ENCODE results near the gene ARHGEF38. TPM values are rescaled to one million over a fixed set of nuclear protein-coding genes. Genes with fewer than 3 reads are reported as not detected.

Gene ARHGEF38
- total RNA-seq, 1 experiment from 2014 or later, result 0.15 TPM

DNA sequence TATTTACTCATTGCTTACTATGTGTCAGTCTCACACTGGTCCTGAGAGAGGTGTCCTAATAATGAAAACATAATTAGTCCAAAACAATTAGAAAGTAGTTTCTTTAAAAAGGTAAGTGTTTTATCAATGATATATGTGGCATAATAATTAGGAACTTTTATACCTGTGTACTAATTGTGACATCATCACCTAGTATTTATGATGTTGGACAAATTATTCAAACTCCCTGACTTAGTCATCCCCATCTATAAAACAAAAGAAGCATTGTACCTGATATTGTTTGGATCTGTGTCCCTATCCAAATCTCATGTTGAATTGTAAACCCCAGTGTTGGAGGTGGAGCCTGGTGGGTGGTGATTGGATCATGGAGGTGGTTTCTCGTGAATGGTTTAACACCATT lies 15.8 kb upstream of the ARHGEF38 start:
- Histone ChIP-seq H4K20me1 (ENCODE audit: insufficient read depth) (no peaks in the 10 kb centered on the region), H3K27ac (no peak overlapping the region), H3F3A (ENCODE audit: insufficient read depth, low read depth) (no peaks in the 10 kb centered on the region), H3K4me2 (no peak overlapping the region), H2AFZ (no peak overlapping the region), H3K9me2 (ENCODE audit: insufficient read depth) (no peaks in the 10 kb centered on the region), H3K4me3 (no peak overlapping the region), H3K4me1 (replicated peaks; ENCODE audit: insufficient read depth) (no peaks in the 10 kb centered on the region), H3K79me2 (ENCODE audit: low read depth) (no peaks in the 10 kb centered on the region), H3K36me3 (ENCODE audit: low read depth) (no peaks in the 10 kb centered on the region), H3K27me3 (ENCODE audit: insufficient read depth, low read depth) (no peaks in the 10 kb centered on the region), H3K9me3 (ENCODE audit: insufficient read depth, low read depth) (no peaks in the 10 kb centered on the region)
- no peak for DNase-seq
- intact Hi-C loops (cut with micrococcal nuclease; ENCODE audit: unreplicated experiment), result no loop called here
- TF ChIP-seq, protein P1, sequence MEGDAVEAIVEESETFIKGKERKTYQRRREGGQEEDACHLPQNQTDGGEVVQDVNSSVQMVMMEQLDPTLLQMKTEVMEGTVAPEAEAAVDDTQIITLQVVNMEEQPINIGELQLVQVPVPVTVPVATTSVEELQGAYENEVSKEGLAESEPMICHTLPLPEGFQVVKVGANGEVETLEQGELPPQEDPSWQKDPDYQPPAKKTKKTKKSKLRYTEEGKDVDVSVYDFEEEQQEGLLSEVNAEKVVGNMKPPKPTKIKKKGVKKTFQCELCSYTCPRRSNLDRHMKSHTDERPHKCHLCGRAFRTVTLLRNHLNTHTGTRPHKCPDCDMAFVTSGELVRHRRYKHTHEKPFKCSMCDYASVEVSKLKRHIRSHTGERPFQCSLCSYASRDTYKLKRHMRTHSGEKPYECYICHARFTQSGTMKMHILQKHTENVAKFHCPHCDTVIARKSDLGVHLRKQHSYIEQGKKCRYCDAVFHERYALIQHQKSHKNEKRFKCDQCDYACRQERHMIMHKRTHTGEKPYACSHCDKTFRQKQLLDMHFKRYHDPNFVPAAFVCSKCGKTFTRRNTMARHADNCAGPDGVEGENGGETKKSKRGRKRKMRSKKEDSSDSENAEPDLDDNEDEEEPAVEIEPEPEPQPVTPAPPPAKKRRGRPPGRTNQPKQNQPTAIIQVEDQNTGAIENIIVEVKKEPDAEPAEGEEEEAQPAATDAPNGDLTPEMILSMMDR (conservative IDR thresholded peaks at IDR 0.05), result no peak
- TF ChIP-seq EZH2 (IDR thresholded peaks at IDR 0.05; ENCODE audit: low read depth), result no peak
- CTCF ChIA-PET, result no interaction called here
- BruUV-seq (replicated peaks), result no TSS peak
- POLR2A ChIA-PET (ENCODE audit: unreplicated experiment), result no interaction called here

DNA sequence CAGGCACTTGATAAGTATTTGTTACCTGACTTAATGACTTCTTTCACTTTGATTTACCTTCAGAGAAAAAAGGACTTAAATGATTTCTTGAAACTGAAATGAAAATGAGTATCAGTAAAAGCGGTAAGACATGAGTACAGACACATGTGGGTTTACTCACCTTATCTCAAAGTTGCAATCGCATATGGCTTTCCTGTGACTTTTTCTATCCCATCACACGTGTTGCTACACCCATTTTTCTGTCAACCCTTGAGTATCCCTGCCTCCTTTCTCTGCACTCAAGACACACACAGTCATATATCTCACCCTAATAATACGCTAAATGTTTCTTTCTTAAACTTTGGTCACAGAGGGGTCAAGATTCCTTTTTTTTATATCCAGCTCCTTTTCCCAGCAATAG lies 11.0 kb upstream of the ARHGEF38 start:
- Histone ChIP-seq H3K79me2 (ENCODE audit: low read depth) (no peaks in the 10 kb centered on the region), H3K9me2 (ENCODE audit: insufficient read depth) (no peaks in the 10 kb centered on the region), H2AFZ (no peak overlapping the region), H3K9me3 (ENCODE audit: insufficient read depth, low read depth) (no peaks in the 10 kb centered on the region), H3K27ac (no peak overlapping the region), H3K4me1 (replicated peaks; ENCODE audit: insufficient read depth) (no peaks in the 10 kb centered on the region), H4K20me1 (ENCODE audit: insufficient read depth) (no peaks in the 10 kb centered on the region), H3K4me2 (no peak overlapping the region), H3F3A (ENCODE audit: insufficient read depth, low read depth) (no peaks in the 10 kb centered on the region), H3K27me3 (ENCODE audit: insufficient read depth, low read depth) (no peaks in the 10 kb centered on the region), H3K4me3 (no peak overlapping the region), H3K36me3 (ENCODE audit: low read depth) (no peaks in the 10 kb centered on the region)
- CTCF ChIA-PET, result no interaction called here
- no TSS peak for BruUV-seq (replicated peaks)
- POLR2A ChIA-PET (ENCODE audit: unreplicated experiment), result no interaction called here
- no peak for TF ChIP-seq EZH2 (IDR thresholded peaks at IDR 0.05; ENCODE audit: low read depth)
- TF ChIP-seq, protein P1 (conservative IDR thresholded peaks at IDR 0.05), result no peak
- intact Hi-C loops (cut with micrococcal nuclease; ENCODE audit: unreplicated experiment), result no loop called here
- no peak for DNase-seq

DNA sequence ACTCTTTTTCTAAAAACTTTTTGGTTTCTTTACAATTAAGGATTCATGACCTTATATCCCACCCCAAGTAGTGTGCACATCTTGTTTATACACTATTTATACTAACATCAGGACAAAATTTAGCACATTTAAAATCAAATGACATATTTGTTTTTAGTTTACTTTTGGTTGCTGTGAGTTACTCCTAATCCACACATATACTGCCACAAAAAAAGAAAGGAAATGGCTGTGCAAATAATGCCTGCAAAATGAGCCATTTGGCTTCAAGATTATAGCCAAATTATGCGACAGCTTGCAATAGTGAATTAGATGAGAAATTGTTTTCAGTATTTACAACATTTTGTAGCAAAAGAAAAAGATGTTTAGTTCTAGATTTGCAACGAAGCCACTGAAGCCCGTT lies 10.4 kb upstream of the ARHGEF38 start:
- Histone ChIP-seq H3K9me3 (ENCODE audit: insufficient read depth, low read depth) (no peaks in the 10 kb centered on the region), H3K4me3 (no peak overlapping the region), H2AFZ (no peak overlapping the region), H3K27me3 (ENCODE audit: insufficient read depth, low read depth) (no peaks in the 10 kb centered on the region), H3K79me2 (ENCODE audit: low read depth) (no peaks in the 10 kb centered on the region), H3F3A (ENCODE audit: insufficient read depth, low read depth) (no peaks in the 10 kb centered on the region), H3K4me2 (no peak overlapping the region), H3K4me1 (replicated peaks; ENCODE audit: insufficient read depth) (no peaks in the 10 kb centered on the region), H3K9me2 (ENCODE audit: insufficient read depth) (no peaks in the 10 kb centered on the region), H4K20me1 (ENCODE audit: insufficient read depth) (no peaks in the 10 kb centered on the region), H3K36me3 (ENCODE audit: low read depth) (no peaks in the 10 kb centered on the region), H3K27ac (no peak overlapping the region)
- DNase-seq, result no peak
- BruUV-seq (replicated peaks), result no TSS peak
- CTCF ChIA-PET, result no interaction called here
- intact Hi-C loops (cut with micrococcal nuclease; ENCODE audit: unreplicated experiment), result no loop called here
- POLR2A ChIA-PET (ENCODE audit: unreplicated experiment), result no interaction called here
- TF ChIP-seq, protein P1 (conservative IDR thresholded peaks at IDR 0.05), result no peak
- no peak for TF ChIP-seq EZH2 (IDR thresholded peaks at IDR 0.05; ENCODE audit: low read depth)
